ENCODE data around the gene L3MBTL4.

Gene L3MBTL4

DNA sequence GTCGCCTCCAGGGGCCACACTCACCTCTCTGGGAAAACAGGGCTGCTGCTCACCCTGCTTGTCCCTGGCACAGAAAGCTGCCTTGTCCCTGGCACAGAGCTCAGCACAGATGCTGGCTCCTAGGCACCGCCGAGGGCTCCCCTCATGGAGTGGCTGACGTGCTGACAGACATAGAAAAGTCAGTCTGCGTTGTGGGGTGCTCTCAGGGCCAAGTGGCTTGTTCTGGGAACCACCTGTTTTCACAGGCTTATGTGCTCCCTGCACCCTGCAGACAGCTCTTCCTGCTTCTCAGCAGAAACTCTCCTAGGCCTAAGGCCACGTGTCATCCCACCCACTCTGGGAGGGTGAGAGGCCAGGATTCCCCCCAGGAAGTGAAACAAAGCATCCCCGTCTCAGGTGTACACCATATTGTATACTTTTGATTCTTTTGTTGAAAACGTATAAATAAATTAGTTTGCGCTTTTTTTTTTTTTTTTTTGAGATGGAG lies 434.7 kb downstream of the L3MBTL4 start:
- no peak for DNase-seq

- no peak for DNase-seq
Observed at GRCh38 chr18:5979176-5979888, 435.4 kb downstream of the L3MBTL4 start.

DNA sequence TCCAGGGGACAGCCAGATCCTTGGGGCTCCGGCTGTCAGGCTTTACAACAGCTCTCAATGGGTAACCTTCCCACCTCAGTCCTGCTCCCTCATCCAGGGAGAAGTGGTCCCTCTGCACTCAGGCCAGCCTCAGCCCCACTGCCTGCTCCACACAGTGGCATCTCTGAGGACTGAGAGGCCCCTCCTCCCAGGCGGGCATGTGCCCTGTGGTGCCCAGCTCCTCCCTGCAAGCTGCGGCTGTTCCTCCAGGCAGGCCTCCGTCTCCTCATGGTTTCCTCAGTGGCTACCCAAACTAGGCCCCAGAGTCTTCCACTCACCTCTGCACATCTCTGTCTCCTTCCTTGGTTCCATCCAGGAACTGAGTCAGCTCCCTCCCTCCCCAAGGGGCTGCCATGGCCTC lies 437.7 kb downstream of the L3MBTL4 start:
- no peak for DNase-seq

- no peak for DNase-seq
Observed at GRCh38 chr18:5975111-5976002, 439.4 kb downstream of the L3MBTL4 start.

GRCh38 chr18:5974696-5975095 lies 440.0 kb downstream of the L3MBTL4 start:
- DNase-seq, result no peak

- no peak for DNase-seq
Observed at GRCh38 chr18:5973099-5973498, 441.6 kb downstream of the L3MBTL4 start.

- no peak for DNase-seq
Observed at GRCh38 chr18:5972298-5972697, 442.4 kb downstream of the L3MBTL4 start.

DNA sequence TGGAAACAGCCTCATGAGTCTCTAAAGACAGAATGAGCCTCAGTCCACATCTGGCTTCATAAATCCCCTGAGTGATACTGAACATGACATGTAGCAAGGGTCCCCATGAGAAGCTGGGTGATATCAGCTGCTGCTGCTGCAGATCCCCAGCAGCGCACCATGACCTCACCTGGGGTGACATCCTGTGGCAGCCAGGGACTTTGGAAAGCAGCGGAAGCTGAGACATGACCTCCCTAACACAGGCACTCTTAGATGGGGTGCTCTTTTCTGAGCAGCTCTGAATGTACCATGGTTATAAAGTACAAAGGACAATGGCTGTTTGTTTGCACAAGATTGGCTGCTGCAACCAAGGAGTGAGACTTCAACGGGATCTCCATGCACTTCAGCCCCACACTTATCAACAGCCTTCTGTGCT lies 444.7 kb downstream of the L3MBTL4 start:
- no peak for DNase-seq

GRCh38 chr18:5969355-5969988 lies 445.2 kb downstream of the L3MBTL4 start:
- DNase-seq, result no peak

DNA sequence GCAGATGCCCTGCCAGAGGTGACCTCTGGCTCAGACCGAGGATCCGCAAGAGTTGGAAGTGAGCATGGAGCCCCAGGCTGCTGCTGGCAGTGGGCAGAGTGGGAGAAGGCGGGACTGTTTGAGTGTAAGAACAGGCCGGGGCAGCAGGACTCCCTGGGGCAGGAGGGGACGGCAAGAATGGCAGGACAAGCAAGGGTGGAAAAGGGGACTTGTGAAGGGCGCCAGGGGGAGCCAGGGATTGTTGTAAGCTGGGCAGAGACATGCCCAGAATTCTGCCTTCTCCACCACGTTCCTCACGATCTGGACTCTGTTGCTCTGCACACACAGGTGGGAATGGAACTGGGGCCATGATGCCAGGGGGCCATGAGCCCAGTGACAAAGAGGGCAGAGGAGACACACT lies 447.0 kb downstream of the L3MBTL4 start:
- no peak for DNase-seq

DNA sequence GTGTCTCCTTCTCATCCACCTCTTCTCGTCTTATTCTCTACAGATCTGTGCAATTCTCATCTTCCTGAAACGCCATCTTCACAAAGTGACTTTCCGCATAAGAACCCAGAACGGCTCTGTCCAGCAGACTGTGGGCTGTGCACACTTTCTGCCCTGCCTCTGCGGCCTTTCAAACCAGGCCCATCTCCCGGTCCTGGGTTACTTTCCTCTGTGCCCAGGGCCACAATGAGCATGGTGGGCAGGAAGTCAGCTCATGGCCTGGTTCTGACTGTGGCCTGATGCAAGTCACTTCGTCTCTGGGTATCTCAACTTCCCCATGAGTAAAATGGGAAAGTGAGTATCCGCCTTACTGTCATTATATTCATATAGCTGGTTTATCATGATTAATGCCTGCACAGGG lies 447.7 kb downstream of the L3MBTL4 start:
- DNase-seq, result no peak

DNA sequence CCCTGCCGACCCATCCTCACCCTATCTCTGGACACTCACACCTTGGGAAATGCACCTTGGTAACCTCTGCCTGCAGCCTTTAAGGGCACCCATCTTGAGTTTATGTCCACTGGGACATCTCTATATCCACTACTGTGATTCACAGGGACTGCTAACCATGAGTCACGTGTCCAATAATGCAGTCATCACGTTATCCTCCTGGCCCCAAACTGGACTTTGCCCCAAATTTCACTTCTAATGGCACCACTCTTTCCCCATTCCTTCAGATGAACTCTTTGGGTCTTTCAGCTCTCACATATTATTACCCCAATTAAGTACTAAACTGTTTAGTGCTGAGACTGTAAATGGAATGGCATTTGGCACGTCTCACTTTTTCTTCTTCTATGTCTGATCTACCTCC lies 448.2 kb downstream of the L3MBTL4 start:
- DNase-seq, result no peak

- no peak for DNase-seq
Observed at GRCh38 chr18:5964996-5965395, 449.7 kb downstream of the L3MBTL4 start.

GRCh38 chr18:5964596-5964995 lies 450.1 kb downstream of the L3MBTL4 start:
- no peak for DNase-seq

GRCh38 chr18:5964108-5964507 lies 450.6 kb downstream of the L3MBTL4 start:
- no peak for DNase-seq

GRCh38 chr18:5963267-5963666 lies 451.4 kb downstream of the L3MBTL4 start:
- DNase-seq, result no peak

GRCh38 chr18:5962362-5962761 lies 452.3 kb downstream of the L3MBTL4 start:
- no peak for DNase-seq

DNA sequence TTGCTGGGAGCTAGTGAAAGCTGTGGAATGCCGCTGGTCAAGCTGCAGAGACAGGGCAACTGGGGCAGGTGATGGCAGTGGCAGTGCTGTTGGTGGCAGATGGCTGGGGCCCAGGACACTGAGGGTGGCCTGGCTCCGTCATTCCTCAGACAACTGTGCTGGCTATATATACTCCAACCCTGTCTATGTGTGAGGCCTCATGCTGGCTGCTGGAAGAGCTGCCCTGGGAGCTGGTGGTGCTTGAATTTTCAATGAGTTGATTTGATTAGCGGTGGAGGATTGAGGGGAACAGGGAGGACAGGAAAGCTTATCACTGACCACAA lies 452.9 kb downstream of the L3MBTL4 start:
- DNase-seq, result no peak

DNA sequence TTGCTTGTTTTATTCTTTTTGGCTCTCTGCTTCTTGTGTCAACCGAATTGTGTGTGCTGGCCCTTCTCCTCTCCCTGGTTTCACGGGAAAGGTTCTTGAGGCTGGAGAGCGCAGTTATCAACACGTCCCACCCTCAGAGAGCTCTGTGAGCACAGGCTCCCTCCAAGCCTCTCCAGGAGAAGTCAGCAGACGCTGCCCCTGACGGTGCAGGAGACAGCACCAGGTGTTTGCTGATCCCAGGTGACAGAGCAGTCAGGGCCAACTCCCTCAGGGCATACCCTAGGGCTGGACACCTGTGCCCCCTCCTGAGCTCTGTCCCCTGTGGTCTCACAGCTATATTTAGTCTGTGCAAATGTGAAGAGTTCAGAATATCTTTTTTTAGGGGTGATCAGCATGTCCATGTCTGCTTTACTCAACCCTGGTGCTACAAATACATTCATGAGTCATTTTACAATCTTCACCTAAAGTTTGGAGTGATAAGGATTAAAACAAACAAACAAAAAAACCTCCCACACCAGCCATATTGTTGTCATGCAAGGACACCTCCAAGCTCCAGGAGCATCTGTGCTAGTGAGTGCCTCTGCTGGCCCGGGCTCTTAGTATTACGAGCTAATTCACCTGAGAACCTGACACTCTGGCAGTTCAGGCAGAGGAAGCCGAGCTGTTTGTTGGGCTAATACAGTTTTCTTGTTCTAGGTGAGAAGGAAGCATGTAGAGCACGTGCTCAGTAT lies 453.4 kb downstream of the L3MBTL4 start:
- no peak for DNase-seq

DNA sequence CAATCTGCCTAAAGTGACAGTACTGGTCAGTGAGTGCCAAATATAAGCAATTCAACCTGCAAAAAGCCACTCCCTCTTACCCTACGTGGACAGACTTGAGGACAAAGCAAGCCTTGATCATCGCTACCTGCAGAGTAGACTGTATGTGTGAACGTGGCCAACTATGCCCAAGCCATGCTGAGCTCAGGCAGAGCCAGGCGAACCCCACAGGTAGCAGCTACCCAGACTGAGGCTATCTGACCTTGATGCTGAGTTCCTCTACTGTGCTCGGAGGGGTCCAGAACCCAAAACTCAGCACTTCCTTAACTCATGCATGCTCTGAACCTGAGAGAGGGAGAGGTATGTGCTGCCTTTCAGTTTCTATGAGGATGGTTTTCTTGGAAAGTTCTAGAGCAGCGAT lies 455.9 kb downstream of the L3MBTL4 start:
- no peak for DNase-seq

GRCh38 chr18:5955861-5956260 lies 458.9 kb downstream of the L3MBTL4 start:
- DNase-seq, result no peak

- DNase-seq, result no peak
Observed at GRCh38 chr18:5951515-5952091, 463.1 kb downstream of the L3MBTL4 start.

- no peak for DNase-seq
Observed at GRCh38 chr18:5948781-5949180, 465.9 kb downstream of the L3MBTL4 start.
